AG08395 (cell line): ENCODE results near the gene PTGDS.

ENCODE experiments used
- DNase-seq: peaks from one replicate; pipeline ENCODE4 v3.0.0; 2012; ENCODE audit warnings: mixed read lengths, low spot score

PTGDS gene

DNA sequence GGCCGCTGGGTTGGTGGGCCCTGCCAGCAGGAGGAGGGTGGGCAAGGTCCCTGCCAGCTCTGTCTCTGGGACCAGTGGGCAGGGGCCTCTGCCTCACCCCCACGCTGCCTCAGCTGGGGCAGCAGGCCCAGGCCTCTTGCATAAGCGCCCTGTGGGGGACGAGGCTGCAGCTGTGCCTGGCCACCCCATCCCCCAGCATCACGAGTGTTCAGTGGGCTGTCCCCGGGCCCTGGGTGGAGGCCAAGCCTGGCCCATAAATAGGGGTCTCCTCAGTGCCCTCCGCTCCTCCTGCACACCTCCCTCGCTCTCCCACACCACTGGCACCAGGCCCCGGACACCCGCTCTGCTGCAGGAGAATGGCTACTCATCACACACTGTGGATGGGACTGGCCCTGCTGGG is at the start of gene PTGDS:
TSS of gene PTGDS (plus strand) at position 282 of the 400 bp plus-strand sequence. CDS start at position 357, 75 bp downstream.
- no peak for DNase-seq

DNA sequence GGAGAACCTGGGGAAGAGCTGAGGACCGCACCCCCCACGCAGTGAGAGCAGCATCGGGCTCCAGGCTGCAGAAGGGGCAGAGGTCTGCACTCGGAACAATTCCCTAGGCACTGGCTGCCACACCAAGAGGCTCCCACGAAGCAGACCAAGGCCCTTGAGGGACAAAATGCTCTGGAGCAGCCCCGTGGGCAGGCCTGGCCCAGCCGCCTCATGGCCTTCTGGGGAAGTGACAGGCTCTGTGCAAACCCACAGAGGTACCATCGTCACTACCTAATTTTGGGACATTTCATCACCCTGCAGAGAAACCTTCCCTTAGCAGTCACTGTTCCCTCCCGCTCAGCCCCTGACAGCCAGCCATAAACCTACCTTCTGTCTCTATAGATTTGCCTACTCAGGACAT is 48.7 kb upstream of the PTGDS start:
- DNase-seq: no peak

DNA sequence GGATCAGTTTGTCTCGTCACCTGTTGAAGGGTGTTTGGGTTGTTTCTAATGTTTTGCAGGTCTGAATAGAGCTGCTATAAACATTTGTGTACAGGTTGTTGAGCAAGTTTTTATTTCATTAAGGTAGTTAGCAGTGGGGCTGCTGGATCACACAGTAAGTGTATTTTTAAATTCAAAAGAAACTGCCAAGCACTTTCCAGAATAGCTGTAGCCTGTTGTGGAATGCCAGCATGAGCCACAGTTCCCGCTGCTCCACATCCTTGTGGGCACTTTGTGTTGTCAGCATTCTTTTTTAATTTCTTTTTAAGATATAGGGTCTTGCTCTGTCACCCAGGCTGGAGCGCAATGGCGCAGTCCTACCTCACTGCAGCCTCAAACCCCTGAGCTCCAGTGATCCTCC is 47.3 kb upstream of the PTGDS start:
- no peak for DNase-seq

DNA sequence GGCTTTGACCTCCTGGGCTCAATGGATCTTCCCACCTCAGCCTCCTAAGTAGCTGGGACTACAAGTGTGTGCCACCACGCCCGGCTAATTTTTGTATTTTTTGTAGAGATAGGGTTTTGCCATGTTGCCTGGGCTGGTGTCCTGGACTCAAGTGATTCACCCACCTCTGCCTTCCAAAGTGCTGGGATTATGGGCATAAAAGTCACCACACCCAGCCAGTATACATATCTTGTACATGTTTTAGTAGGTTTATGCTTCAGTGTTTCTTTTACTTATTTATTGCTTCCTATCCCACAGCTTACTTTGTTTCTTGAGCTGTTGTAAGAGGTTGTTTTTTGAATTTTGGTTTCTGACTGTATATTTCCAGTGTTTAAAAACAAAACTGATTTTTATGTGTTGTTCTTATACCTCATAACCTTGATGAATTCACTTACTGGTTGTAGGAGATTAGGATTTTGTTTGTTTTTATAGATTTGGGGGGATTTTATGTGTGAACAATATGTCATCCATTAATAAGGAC is 45.6 kb upstream of the PTGDS start:
- DNase-seq: no peak

DNA sequence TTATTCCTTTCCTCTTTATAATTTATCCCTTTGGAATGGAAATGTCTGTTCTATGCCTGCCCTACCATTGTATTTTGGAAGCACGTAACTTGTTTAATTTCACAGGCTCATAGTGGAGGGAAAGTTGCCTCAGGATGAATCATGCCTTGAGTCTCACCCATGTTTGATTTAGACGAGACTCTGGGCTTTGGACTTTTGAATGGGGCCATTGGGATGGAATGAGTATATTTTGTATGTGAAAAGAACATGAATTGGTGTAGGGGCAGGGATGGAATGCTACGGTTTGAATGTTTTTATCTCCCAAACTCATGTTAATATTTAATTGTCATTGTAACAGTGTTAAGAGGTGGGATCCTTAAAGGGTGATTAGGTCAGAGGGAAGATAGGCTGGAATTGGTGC is 43.0 kb upstream of the PTGDS start:
- DNase-seq: no peak

DNA sequence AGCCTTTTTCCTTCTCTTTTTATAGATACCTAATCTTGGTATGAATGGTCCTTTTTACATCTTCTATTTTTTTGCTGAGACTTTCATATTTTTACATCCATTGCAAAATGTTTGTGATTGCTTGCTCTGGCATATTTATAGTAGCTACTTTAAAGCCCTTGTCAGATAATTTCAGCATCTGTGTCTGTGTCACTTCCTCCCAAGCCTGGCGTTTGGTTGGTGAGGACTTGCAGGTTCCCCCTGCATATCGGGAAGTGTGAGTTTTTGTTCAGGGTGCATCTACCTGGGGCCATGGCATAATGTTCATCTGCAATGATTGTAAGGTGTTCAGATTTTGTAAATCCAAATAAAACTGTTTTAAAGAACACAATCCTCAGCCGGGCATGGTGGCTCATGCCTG is 41.7 kb upstream of the PTGDS start:
- DNase-seq: no peak

DNA sequence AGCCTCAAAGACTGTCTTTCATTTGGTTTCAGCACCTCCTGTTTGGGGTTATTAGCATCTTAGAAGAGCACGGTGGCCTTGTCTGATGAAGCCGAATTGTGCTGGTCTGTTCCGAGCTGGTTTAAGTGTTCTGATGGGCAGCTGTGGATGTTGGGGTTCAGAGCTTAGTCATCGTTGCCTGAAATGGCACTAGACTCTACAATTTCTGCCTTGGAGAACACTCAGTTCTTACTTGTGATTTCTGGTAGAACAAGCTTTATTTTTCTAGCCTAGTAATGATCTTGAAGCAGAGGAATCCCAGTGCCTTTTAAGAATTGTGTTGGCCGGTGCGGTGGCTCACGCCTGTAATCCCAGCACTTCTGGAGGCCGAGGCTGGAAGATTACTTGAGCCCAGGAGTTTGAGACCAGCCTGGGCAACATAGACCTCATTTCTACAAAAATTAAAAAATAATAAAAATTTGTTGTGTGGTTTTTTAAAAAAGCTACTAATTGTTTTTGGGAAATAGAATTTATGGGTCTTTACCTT is 40.6 kb upstream of the PTGDS start:
- no peak for DNase-seq

DNA sequence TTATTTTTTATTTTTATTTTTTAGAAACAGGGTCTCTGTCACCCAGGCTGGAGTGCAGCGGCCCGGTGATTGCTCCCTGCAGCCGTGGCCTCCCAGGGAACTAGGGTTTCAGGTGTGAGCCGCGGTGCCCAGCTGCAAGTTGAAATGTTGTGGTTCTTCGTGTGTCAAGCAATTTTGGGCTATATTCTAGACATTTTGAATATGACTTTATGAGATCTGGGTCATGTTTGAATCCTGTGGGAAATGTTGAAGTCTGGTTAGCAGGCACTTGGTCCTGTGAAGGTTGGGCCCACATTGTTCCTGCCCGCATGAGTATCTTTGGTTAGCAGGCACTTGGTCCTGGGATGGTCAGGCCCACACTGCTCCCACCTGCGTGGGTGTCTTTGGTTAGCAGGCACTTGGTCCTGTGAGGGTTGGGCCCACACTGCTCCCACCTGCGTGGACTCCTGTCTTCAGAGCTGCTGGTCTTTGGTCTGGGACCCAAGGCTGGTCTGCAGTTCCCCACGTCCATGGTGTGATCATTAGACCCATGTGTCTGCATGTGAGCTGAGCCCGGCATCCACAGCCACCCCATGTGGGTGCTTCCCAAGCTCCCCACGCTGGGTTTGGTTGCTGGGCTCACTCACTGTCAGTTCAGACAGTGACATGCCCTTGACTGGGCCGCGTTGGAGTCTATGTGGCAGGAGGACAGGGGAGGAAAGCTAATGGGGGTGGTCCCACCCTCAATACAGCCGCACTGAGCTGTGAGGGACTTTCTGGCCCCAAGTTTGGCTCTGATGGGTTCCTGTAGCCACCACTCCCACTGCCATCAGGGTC is 39.9 kb upstream of the PTGDS start:
- no peak for DNase-seq

DNA sequence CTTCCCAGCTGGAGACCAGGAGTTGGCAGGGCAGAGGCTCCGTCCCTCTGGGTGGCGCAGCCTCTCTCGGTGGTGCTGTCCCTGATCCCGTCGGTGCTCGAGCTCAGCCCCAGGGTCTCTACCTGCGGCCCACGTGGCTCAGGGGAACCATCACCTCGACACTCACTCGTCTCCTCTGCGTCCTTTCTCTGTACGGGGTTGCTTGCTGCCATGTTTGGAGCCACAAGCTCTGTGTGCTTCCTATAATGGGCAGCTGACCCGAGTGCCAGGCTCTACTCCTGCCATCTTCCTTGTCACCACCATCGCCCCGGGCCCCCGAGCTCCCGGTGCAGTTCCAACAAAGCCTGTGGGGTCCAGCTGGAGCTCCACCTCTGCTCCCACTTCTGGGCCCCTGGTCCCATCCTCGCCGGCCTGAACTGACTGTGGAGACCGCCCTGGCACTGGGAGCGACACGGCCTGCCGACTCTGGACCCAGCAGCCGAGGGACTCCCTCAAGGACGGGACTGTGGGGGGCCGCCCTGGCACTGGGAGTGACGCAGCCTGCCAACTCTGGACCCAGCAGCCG is 37.8 kb upstream of the PTGDS start:
- no peak for DNase-seq

DNA sequence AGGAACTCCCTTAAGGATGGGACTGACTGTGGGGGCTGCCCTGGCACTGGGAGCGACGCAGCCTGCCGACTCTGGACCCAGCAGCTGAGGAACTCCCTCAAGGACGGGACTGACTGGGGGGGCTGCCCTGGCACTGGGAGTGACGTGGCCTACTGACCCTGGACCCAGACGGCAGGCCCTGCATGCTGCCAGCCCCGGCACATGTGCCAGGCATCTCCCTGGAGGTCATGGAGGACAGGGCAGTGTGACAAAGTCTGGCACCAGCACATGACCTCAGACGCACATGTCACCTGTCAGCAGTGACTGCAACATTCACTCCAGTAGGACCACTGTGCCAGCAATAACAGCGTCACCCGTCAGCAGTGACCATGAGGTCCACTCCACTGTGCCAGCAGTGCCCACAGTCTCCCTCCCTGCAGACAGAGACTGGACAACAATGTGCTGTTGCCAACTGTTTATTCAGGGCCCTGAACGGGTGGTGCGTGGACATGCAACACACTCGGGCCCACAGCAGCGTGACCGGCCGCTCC is 37.2 kb upstream of the PTGDS start:
- no peak for DNase-seq

DNA sequence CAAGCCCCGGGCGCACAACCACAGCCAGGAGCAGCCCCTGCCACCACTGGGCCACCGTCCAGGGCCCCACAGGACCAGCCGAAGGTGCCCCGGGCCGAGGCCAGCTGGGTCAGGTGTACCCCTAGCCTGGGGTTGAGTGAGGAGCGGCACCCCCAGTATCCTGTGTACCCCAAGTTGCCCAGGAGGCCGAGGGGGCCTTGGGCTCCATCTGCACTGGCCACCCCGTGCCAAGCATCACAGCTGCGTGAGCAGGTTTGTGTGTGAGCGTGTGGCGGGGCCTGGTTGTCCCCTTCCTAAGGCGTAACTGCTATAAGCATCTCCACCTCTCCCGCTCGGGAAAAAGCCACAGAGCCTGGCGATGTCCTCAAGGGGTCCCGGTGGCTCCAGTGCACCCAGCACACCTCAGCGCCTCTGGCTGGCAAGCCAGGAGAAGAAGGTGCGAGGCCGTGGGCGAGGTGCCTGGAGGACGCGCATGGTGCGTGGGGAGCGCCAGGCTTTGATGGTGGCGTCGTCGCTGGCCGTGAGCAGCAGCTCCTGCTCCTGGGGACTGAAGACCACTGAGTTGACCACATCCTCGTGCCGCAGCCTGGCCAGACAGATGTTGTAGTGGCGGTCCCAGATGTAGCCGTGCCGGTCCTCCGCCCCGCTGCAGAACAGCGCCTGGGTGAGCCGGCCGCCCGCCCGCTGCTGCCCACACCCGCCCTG is 36.6 kb upstream of the PTGDS start:
- DNase-seq: no peak

DNA sequence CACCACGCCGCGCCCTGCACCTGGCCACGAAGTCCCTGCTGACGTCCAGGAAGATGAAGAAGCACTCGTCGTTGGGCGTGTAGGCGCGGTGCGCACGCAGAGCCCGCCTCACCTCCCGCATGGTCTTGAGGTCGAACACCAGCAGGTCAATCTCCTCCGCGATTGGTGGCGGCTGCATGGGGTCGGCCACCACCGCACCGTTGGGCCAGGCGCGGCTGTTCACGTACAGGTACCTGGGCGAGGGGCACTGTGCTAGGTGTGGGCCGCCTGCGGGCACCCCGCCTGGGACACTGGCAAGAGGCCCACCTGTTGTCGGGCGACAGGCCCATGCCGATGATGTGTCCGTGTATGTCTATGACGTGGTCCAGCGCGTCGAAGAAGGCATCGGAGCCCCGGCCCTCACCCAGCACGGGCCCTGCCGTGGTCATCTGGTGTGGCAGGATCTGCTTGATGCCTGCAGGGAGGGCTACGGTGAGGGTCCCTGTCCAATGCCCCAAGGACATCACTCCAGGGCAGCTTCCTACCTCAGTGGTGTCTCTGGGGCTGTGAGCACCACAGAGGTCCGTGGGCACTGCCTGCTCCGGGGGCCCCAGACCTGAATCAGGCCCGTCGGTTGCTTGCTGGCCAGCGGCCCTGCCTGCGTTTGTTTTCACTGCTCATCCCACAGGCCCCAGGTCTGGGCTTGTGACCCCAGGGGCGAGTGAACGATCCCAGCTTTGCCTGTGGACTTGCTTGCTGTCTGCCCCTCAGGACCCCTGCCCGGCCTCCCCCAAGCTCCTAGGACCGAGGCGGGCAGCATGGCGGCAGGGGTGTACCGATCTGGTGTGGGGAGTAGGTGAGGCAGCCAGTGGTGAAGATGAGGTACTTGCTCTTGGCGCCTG is 35.8 kb upstream of the PTGDS start:
- DNase-seq: no peak

DNA sequence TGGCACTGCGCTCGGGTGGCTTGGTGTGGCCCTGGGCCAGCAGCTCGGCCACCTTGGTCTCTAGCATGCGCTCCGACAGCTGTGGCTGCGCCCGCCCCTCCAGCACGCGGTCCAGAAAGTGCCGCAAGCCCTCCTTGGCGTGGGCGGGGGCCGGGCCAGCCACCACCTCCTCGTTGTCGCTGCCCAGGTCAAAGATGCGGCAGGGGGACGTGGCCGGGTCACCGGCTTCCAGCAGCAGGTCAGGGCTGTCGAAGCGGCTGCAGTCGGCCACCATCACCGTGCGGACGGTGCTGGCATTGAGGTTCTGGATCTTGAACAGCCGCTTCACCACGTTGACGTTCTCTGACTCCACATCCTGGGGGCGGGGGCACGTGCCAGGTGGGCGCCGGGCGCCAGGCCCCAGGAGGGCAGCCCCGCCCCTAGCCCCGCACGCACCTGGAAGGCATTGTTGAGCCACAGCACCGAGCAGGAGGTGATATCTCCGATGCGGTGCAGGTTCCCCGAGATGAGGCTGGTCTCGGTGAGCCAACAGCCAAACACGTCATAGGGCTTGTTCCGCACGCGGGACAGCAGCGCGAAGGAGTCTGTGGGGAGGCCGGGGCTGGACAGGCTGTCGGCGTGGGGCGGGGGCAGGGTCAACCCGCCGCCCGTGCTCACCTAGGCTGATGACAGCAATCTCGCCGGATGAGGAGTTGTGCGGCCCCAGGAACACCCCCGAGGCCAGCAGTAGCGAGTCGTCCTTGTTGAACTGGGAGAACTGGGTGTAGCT is 35.0 kb upstream of the PTGDS start:
- DNase-seq: no peak

DNA sequence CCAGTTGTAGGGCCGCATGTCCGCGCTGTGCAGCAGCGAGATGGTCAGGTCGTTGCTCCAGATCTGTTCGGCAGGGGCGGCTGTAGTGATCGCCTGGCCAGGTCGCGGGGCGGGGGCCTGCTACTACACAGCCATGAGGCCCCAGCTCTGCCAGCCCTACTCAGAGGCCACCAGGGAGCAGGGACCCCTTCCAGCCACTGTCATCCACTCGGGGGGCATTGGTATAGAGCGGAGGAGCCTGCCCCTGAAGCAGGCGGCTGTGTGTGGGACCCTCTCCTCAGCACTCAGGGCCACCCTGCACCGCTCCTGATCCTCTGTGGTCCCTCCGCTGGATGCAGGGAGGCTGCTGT is 34.4 kb upstream of the PTGDS start:
- no peak for DNase-seq

DNA sequence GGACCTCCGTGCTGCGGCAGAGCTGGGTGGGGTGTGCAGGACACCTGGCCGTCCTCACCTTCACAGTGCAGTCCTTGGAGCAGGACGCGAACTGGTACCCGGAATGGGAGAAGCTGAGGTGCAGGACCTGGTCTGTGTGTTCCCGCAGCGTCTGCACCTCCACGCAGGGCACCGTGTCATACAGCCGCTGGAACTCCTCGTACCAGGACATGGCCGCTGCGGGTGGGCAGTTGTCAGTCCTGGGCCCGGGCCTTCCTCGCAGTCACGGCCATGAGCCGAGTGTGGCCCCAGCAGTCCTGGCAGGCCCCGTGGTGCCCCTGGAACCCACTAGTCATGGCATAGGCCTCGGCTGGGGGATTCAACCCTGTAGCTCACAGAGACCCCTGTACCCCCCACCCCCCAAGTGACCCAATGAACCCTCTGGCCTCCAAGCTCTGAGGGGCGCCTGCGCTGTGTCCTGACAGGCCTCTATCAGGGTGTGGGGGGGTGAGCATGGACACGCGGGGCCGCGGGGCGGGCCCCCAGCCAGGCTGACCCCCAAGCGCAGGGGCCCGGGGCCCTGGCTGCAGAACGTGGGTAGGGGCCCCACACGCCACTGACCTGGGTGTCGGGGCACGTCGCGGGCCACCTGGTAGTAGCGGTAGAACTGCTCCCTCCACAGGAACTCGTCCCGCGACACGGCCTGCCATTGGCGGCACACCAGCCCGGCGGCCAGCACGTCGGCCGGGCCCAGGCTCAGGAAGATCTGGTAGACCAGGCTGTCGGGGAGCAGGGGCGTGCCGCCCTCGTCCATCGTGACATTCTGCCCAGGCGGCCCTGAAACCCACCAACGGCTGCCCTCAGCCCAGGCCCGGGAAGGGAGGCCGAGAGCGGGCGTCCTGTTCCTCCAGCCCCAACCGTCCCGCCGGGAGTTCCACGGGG is 33.8 kb upstream of the PTGDS start:
- no peak for DNase-seq

DNA sequence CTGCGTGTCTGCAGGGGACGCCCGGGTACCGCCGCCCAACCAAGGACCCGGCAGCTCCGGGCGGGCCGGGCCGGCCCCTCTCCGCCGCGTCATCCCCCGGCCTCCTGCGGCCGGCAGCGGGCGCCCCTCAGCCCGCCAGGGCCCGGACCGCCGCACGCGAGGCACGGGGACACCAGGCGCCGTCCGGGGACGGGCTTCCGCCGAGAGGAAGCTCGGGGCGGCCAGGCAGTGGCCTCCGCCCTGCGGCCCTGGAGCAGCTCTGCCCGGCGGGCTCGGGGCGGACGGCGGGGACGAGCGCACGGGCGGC is 33.1 kb upstream of the PTGDS start:
- DNase-seq: peak; percentile 76

DNA sequence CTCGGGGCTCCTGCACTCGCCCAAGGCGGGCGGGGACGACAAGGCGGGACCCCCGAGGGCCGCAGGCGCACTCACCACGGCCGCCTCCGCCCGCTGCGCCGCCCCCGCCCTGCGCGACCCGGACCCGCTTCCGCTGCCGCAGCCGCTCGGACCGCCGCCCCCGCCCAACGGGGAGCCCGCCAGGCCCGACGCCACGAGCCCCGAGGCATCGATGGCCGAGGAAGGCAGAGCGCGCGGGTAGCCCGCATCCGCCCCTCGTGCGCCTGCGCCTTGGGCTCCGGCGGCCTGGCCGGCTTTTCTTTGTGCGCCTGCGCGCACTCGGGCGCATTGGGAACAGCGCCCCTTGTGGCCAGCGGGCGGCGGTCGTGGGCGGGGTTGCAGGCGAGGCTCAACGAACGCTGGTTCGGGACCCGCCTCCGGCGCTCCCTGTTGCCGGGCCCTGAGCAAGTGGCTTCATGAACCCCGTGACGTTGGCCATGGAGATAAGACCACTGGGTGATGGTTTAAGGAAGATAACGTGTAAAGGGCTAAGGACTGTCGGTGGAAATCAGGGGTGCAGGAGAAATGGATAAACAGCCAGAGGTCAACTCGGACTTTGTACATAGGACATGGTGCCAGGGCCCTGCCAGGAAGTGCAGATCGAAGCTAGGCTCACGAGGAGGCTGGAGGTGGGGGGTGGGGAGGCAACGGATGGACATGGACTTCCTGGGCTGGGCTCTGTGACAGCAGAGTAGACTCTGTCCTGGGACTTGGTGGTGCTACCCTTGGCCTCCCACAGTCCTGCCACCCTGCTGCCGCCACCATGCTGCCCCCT is 32.6 kb upstream of the PTGDS start, which contains the start of the genes C8G and FBXW5:
TSS of gene C8G (plus strand) at position 725 of the 814 bp plus-strand sequence. CDS start at position 803, 78 bp downstream.
TSS of gene FBXW5 (minus strand) at position 220 of the 814 bp plus-strand sequence. CDS start 655 bp downstream, outside the sequence.
- DNase-seq: peak; percentile 100

DNA sequence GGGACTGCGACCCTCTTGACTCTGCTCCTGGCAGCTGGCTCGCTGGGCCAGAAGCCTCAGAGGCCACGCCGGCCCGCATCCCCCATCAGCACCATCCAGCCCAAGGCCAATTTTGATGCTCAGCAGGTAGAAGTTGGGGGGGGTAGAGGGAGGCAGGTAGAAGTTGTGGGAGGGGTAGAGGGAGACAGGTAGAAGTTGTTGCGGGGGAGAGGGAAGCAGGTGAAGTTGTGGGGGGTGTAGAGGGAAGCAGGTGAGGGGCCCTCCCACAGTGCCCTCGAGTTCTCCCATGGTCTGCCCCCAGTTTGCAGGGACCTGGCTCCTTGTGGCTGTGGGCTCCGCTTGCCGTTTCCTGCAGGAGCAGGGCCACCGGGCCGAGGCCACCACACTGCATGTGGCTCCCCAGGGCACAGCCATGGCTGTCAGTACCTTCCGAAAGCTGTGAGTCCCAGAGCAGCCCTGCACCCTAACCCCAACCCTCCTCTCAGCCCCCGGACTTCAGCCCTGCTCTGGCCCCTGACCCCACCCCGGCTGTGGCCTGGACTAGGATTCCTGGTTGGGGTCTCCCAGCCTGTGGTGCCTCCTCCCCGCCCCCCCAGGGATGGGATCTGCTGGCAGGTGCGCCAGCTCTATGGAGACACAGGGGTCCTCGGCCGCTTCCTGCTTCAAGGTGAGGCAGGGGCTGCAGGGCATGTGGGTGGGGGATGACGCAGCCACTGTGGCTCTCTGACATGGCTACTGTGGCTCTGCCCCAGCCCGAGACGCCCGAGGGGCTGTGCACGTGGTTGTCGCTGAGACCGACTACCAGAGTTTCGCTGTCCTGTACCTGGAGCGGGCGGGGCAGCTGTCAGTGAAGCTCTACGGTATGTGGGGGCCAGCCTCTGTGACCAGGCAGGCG is 31.7 kb upstream of the PTGDS start:
- no peak for DNase-seq
